Upper lobe of left lung (tissue), 4 donors: ENCODE results near the gene AKAP12.

Source experiments
- CTCF ChIP-seq, 6 experiments: fragments of 450-650 bp in 4 of 6; fragments of 200-600 bp in 2 of 6; sonication (generic) in 2 of 6; IDR thresholded peaks; one replicate each; pipeline ENCODE4 v1.5.1; 2016 to 2019; ENCODE audit warnings: antibody characterized with exemption in 6 of 6
- POLR2A ChIP-seq, 4 donors: fragments of 450-650 bp; IDR thresholded peaks; one replicate each; pipeline ENCODE4 v1.5.1; 2016 to 2017; ENCODE audit warnings: antibody characterized with exemption in 4 of 4, mild to moderate bottlenecking in 2 of 4

GRCh38 chr6:151219192-151219591, 20.6 kb upstream of the AKAP12 start:
- TF ChIP-seq CTCF (IDR thresholded peaks at IDR 0.05) (no peak), POLR2A (IDR thresholded peaks at IDR 0.05) (no peak)
